Stimulated activated naive B cell treated with anti-CD40 and anti-IgM and Interleukin-4, amounts not matched to agents 10 μg/mL and 1 μg/mL and 100 μg/mL, for 72 hours (primary cell): ENCODE data around the gene KCNQ1.

Source experiments
- ATAC-seq, 2 donors: fragments of 150-1000 bp; cut with Tn5 transposase; replicated peaks; 2 replicates each; pipeline ENCODE4 v1.10.0; 2021; ENCODE audit warnings: moderate library complexity in 1 of 2
- DNase-seq: peaks from one replicate; pipeline ENCODE4 v3.0.0; 2021
- H3K27ac Mint-ChIP-seq: one replicate; pipeline ENCODE4 v1.8.0; 2022; ENCODE audit warnings: mild to moderate bottlenecking, mixed read lengths
- H3K27me3 Mint-ChIP-seq, 2 donors: one replicate each; pipeline ENCODE4 v1.8.0; 2022; ENCODE audit warnings: mixed read lengths in 2 of 2
- H3K36me3 Mint-ChIP-seq, 2 donors: one replicate each; pipeline ENCODE4 v1.8.0; 2022; ENCODE audit warnings: mixed read lengths in 2 of 2, mild to moderate bottlenecking in 1 of 2
- H3K4me1 Mint-ChIP-seq, 2 donors: one replicate each; pipeline ENCODE4 v1.8.0; 2022; ENCODE audit warnings: mixed read lengths in 2 of 2, mild to moderate bottlenecking in 1 of 2
- H3K4me3 Mint-ChIP-seq, 2 donors: one replicate each; pipeline ENCODE4 v1.8.0; 2022; ENCODE audit warnings: mild to moderate bottlenecking in 2 of 2, mixed read lengths in 2 of 2, moderate library complexity in 1 of 2
- H3K9me3 Mint-ChIP-seq, 2 donors: one replicate each; pipeline ENCODE4 v1.8.0; 2022; ENCODE audit warnings: mixed read lengths in 2 of 2, mild to moderate bottlenecking in 1 of 2

KCNQ1 gene

GRCh38 chr11:2512431-2513407 is 67.9 kb downstream of the KCNQ1 start:
- no peak for ATAC-seq
- H3K27ac Mint-ChIP-seq = no peak overlapping the region

GRCh38 chr11:2513441-2513840 is 68.6 kb downstream of the KCNQ1 start:
- ATAC-seq = no peak
- no peaks in the 10 kb centered on the region for H3K9me3 Mint-ChIP-seq
- no peaks in the 10 kb centered on the region for H3K36me3 Mint-ChIP-seq
- H3K4me3 Mint-ChIP-seq = no peak overlapping the region
- H3K4me1 Mint-ChIP-seq = peaks cover 7 to 10% of the 10 kb centered on the region in 2 donors
- DNase-seq = no peak
- no peak overlapping the region for H3K27ac Mint-ChIP-seq
- H3K27me3 Mint-ChIP-seq = no peaks in the 10 kb centered on the region

More at GRCh38 chr11:2512431-2513407, 67.9 kb downstream of the KCNQ1 start:
- Mint-ChIP-seq H3K36me3 (no peaks in the 10 kb centered on the region), H3K4me3 (no peak overlapping the region), H3K9me3 (no peaks in the 10 kb centered on the region), H3K4me1 (peaks cover 7 to 10% of the 10 kb centered on the region in 2 donors), H3K27me3 (no peaks in the 10 kb centered on the region)
- no peak for DNase-seq

GRCh38 chr11:2515401-2516275 is 70.8 kb downstream of the KCNQ1 start:
- Mint-ChIP-seq H3K4me3 (no peak overlapping the region), H3K4me1 (peaks cover 5 to 7% of the 10 kb centered on the region in 2 donors), H3K27ac (no peak overlapping the region), H3K36me3 (no peaks in the 10 kb centered on the region), H3K27me3 (no peaks in the 10 kb centered on the region), H3K9me3 (no peaks in the 10 kb centered on the region)
- no peak for DNase-seq
- no peak for ATAC-seq

- peaks cover 2 to 7% of the 10 kb centered on the region in 2 donors for H3K4me1 Mint-ChIP-seq
- H3K27ac Mint-ChIP-seq = no peak overlapping the region
- no peaks in the 10 kb centered on the region for H3K9me3 Mint-ChIP-seq
- ATAC-seq (no peak), DNase-seq (no peak)
- H3K4me3 Mint-ChIP-seq = no peak overlapping the region
- H3K36me3 Mint-ChIP-seq = no peaks in the 10 kb centered on the region
- no peaks in the 10 kb centered on the region for H3K27me3 Mint-ChIP-seq
These were observed 71.6 kb downstream of the KCNQ1 start for GRCh38 chr11:2516276-2517015.

- ATAC-seq (no peak), DNase-seq (no peak)
- no peaks in the 10 kb centered on the region for H3K36me3 Mint-ChIP-seq
- no peaks in the 10 kb centered on the region for H3K27me3 Mint-ChIP-seq
- no peak overlapping the region for H3K27ac Mint-ChIP-seq
- no peak overlapping the region for H3K4me3 Mint-ChIP-seq
- no peaks in the 10 kb centered on the region for H3K9me3 Mint-ChIP-seq
- peaks cover 2 to 7% of the 10 kb centered on the region in 2 donors for H3K4me1 Mint-ChIP-seq
These were observed 72.2 kb downstream of the KCNQ1 start for GRCh38 chr11:2517016-2517385.

- no peak overlapping the region for H3K27ac Mint-ChIP-seq
- H3K4me1 Mint-ChIP-seq = peaks cover 2 to 7% of the 10 kb centered on the region in 2 donors
- DNase-seq (no peak), ATAC-seq (no peak)
- H3K4me3 Mint-ChIP-seq = no peak overlapping the region
- no peaks in the 10 kb centered on the region for H3K27me3 Mint-ChIP-seq
- no peaks in the 10 kb centered on the region for H3K9me3 Mint-ChIP-seq
- H3K36me3 Mint-ChIP-seq = no peaks in the 10 kb centered on the region
These were observed 72.7 kb downstream of the KCNQ1 start for GRCh38 chr11:2517386-2518064.

- H3K4me1 Mint-ChIP-seq = peaks cover 0 to 4% of the 10 kb centered on the region in 2 donors
- DNase-seq = no peak
- no peaks in the 10 kb centered on the region for H3K9me3 Mint-ChIP-seq
- no peaks in the 10 kb centered on the region for H3K36me3 Mint-ChIP-seq
- no peak for ATAC-seq
- no peak overlapping the region for H3K27ac Mint-ChIP-seq
- H3K27me3 Mint-ChIP-seq = no peaks in the 10 kb centered on the region
- H3K4me3 Mint-ChIP-seq = no peak overlapping the region
These were observed 73.5 kb downstream of the KCNQ1 start for GRCh38 chr11:2518111-2518982.

GRCh38 chr11:2518983-2519340 is 74.2 kb downstream of the KCNQ1 start:
- Mint-ChIP-seq H3K9me3 (no peaks in the 10 kb centered on the region), H3K27me3 (peaks cover 0 to 4% of the 10 kb centered on the region in 2 donors), H3K4me1 (no peaks in the 10 kb centered on the region), H3K4me3 (no peak overlapping the region), H3K36me3 (no peaks in the 10 kb centered on the region), H3K27ac (no peak overlapping the region)
- ATAC-seq (no peak), DNase-seq (no peak)

GRCh38 chr11:2519517-2519861 is 74.7 kb downstream of the KCNQ1 start:
- H3K4me1 Mint-ChIP-seq = peaks cover under 1 to 2% of the 10 kb centered on the region in 2 donors
- no peak overlapping the region for H3K4me3 Mint-ChIP-seq
- H3K27me3 Mint-ChIP-seq = peaks cover 0 to 5% of the 10 kb centered on the region in 2 donors
- DNase-seq = no peak
- no peak overlapping the region for H3K27ac Mint-ChIP-seq
- H3K36me3 Mint-ChIP-seq = no peaks in the 10 kb centered on the region
- no peaks in the 10 kb centered on the region for H3K9me3 Mint-ChIP-seq
- no peak for ATAC-seq

- Mint-ChIP-seq H3K4me3 (no peak overlapping the region), H3K27me3 (peaks cover 0 to 5% of the 10 kb centered on the region in 2 donors), H3K27ac (no peak overlapping the region), H3K4me1 (peaks cover 5 to 7% of the 10 kb centered on the region in 2 donors), H3K9me3 (no peaks in the 10 kb centered on the region), H3K36me3 (no peaks in the 10 kb centered on the region)
- no peak for DNase-seq
- ATAC-seq = no peak
These were observed 75.3 kb downstream of the KCNQ1 start for GRCh38 chr11:2519862-2520735.

- ATAC-seq (no peak), DNase-seq (no peak)
- no peaks in the 10 kb centered on the region for H3K36me3 Mint-ChIP-seq
- H3K27ac Mint-ChIP-seq = no peak overlapping the region
- H3K9me3 Mint-ChIP-seq = no peaks in the 10 kb centered on the region
- H3K4me3 Mint-ChIP-seq = no peak overlapping the region
- peaks cover 0 to 11% of the 10 kb centered on the region in 2 donors for H3K27me3 Mint-ChIP-seq
- peaks cover 11 to 13% of the 10 kb centered on the region in 2 donors for H3K4me1 Mint-ChIP-seq
These were observed 75.9 kb downstream of the KCNQ1 start for GRCh38 chr11:2520736-2521035.

- no peak overlapping the region for H3K4me3 Mint-ChIP-seq
- DNase-seq (no peak), ATAC-seq (no peak)
- H3K27ac Mint-ChIP-seq = no peak overlapping the region
- no peaks in the 10 kb centered on the region for H3K36me3 Mint-ChIP-seq
- peaks cover 16 to 18% of the 10 kb centered on the region in 2 donors for H3K4me1 Mint-ChIP-seq
- H3K9me3 Mint-ChIP-seq = no peaks in the 10 kb centered on the region
- peaks cover 0 to 11% of the 10 kb centered on the region in 2 donors for H3K27me3 Mint-ChIP-seq
These were observed 76.4 kb downstream of the KCNQ1 start for GRCh38 chr11:2521081-2521732.
